Liver (tissue), 3 donors: ENCODE measurements around the gene RAB11FIP5.

Experiments
- ATF3 ChIP-seq: IDR thresholded peaks from 2 replicates; pipeline ENCODE4 v1.6.1; 2016; ENCODE audit warnings: antibody characterized with exemption
- CTCF ChIP-seq: fragments of 150-350 bp; IDR thresholded peaks from 2 replicates; pipeline ENCODE4 v1.5.1; 2017; ENCODE audit warnings: improper control_type of control experiment, low read depth, low read length; ENCODE audit not compliant: missing input control
- EGR1 ChIP-seq, 2 donors: IDR thresholded peaks; 2 replicates each; pipeline ENCODE4 v1.6.1; 2016 to 2018; ENCODE audit warnings: antibody characterized with exemption in 2 of 2, low read depth in 2 of 2
- GABPA ChIP-seq, 2 donors: IDR thresholded peaks in 1 of 2; conservative IDR thresholded peaks in 1 of 2; 2 replicates each; pipeline ENCODE4 v1.6.1; 2016; ENCODE audit warnings: antibody characterized with exemption in 2 of 2, mild to moderate bottlenecking in 1 of 2, moderate library complexity in 1 of 2
- JUND ChIP-seq, 2 donors: IDR thresholded peaks; 2 replicates each; pipeline ENCODE4 v1.6.1; 2016; ENCODE audit warnings: antibody characterized with exemption in 2 of 2
- MAX ChIP-seq: IDR thresholded peaks from 2 replicates; pipeline ENCODE4 v1.6.1; 2016; ENCODE audit warnings: antibody characterized with exemption
- RAD21 ChIP-seq, 2 donors: IDR thresholded peaks; 2 replicates each; pipeline ENCODE4 v1.6.1; 2016; ENCODE audit warnings: antibody characterized with exemption in 2 of 2, mild to moderate bottlenecking in 2 of 2
- REST ChIP-seq: IDR thresholded peaks from 2 replicates; pipeline ENCODE4 v1.6.1; 2016; ENCODE audit warnings: antibody characterized with exemption, mild to moderate bottlenecking
- TAF1 ChIP-seq: conservative IDR thresholded peaks from 2 replicates; pipeline ENCODE4 v1.6.1; 2016; ENCODE audit warnings: antibody characterized with exemption, mild to moderate bottlenecking
- YY1 ChIP-seq: IDR thresholded peaks from 2 replicates; pipeline ENCODE4 v1.6.1; 2016; ENCODE audit warnings: antibody characterized with exemption, mild to moderate bottlenecking
- donor health status: healthy.
- donor health status: healthy.

- no peak for TF ChIP-seq CTCF
- TF ChIP-seq TAF1 = no peak
- TF ChIP-seq RAD21 (IDR thresholded peaks at IDR 0.05) = no peak
- TF ChIP-seq YY1 = no peak
- no peak for TF ChIP-seq GABPA (IDR thresholded peaks at IDR 0.05 in 1 of 2, conservative IDR thresholded peaks at IDR 0.05 in 1 of 2)
- no peak for TF ChIP-seq REST
- TF ChIP-seq EGR1 (IDR thresholded peaks at IDR 0.05; ENCODE audit: low read depth in 2 of 2) = no peak
- TF ChIP-seq JUND (IDR thresholded peaks at IDR 0.05) = no peak
- no peak for TF ChIP-seq ATF3
- TF ChIP-seq MAX = no peak
These were observed 27.8 kb downstream of the RAB11FIP5 start for GRCh38 chr2:73084971-73085370.
